Femur (tissue), 1 donor: ENCODE results near the gene GPD1.
"Not testable (repeated sequence)": the region's sequence is repeated elsewhere in the genome, so short reads cannot be mapped to it uniquely, and the experiment has no call there.

Experiments used
- DNase-seq: peaks from one replicate; pipeline ENCODE4 v3.0.0-alpha.2; 2017

GPD1 gene

DNA sequence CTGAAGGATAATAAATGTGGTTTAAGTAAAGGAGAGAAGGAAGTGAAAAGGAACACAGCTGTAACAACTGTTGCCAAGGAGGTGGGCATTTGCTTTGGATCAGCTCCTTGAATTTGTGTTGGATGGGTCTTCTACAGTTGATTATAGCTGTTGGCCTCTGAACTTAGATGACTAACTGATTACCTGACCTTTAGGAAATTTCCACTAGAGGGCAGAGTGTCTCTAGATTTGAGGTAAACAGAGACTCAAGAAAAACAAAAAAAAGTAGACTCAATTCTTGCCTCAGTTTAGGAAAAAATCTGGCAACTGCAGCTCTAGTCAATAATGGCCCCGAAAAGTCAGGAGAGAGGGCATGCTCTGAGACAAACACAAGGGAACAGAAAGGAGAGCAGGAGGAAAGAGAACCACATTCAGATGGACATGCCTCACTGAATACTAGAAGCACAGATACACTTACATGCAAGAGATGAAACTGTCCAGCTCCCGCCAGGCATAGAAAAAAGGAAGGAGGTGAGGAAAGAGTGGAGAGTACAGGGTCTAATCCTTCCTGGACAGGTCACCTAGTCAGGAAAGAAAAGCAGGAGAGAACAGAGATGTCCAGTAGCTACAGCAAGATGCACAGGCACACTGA lies 28.8 kb downstream of the GPD1 start:
- no peak for DNase-seq

- no peak for DNase-seq
Measured at GRCh38 chr12:50142993-50143392, 39.2 kb downstream of the GPD1 start.

DNA sequence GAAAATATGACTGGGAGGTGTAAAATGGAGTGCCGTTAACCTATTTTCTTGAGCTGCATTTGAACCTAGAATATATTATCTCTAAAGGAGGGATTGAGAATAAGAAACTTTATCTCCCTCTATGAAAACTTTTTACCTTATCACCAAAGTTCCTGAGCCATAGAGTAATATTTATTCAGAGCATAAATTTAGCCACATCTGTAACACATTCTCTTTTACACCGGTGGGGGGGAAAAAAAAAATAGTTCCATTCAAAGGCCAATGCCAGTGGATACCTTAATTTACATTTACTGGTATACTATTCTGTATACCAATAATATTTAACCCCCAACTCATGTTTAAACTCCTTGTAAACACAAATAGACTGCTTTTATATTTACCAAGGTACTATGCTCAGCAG lies 41.6 kb downstream of the GPD1 start:
- no peak for DNase-seq

DNA sequence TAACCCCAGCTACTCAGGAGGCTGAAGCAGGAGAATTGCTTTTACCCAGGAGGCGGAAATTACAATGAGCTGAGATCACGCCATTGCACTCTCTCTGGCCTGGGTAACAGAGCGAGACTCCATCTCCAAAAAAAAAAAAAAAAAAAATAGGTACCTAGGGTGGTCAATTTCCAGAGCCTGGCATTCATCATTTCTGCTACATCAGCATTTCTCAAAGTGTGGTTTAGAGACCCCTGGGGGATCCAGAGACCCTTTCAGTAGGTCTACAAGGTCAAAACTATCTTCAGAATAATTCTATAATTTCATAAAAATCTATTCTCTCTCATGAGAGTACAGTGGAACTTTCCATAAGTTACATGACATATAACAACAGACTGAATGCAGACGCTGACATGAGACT lies 43.5 kb downstream of the GPD1 start:
- DNase-seq = no peak

DNA sequence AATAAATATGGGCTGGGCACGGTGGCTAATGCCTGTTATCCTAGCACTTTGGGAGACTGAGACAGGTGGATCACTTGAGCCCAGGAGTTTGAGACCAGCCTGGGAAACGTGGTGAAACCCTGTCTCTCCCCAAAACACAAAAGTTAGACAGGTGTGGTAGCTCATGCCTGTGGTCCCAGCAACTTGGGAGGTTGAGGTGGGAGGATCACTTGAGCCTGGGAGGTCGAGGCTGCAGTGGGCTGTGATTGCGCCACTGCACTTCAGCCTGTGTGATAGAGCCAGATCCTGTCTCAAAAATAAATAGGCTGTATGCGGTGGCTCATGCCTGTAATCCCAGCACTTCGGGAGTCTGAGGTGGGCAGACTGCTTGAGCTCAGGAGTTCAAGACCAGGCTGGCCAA lies 44.2 kb downstream of the GPD1 start:
- DNase-seq = not testable (repeated sequence)

- DNase-seq = no peak
Measured at GRCh38 chr12:50149311-50149710, 45.5 kb downstream of the GPD1 start.

GRCh38 chr12:50151047-50151687 lies 47.4 kb downstream of the GPD1 start:
- DNase-seq = no peak

DNA sequence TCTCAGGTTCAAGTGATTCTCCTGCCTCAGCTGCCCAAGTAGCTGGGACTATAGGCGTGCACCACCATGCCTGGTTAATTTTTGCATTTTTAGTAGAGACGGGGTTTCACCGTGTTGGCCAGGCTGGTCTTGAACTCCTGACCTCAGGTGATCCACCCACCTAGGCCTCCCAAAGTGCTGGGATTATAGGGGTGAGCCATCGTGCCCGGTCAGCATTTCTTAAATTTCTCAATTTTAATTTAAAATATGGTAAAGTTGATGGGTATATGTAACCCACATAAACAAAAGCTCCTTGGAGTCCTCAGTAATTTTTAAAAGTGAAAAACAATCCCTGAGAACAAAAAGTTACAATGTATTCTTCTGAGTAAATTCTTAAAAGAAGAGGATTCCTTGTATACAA lies 51.1 kb downstream of the GPD1 start:
- DNase-seq = not testable (repeated sequence)

GRCh38 chr12:50156641-50157040 lies 52.8 kb downstream of the GPD1 start:
- DNase-seq = no peak

DNA sequence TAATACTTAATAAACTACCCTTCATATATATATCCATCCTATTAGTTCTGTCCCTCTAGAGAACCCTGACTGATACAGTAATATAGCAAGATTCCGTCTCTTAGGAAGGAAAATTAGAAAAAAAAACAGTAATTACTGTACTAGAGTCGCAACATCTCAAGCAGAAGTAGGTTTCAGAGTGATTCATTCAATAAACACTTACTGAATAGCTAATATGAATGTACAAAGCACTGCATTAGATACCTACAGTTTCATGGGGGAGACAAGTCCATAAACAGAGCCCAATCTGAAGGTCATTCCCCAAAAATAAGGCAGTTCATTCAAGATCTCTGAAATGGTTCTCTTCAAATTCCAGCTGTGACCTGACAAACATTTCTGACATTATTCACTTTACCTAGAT lies 53.5 kb downstream of the GPD1 start:
- no peak for DNase-seq

DNA sequence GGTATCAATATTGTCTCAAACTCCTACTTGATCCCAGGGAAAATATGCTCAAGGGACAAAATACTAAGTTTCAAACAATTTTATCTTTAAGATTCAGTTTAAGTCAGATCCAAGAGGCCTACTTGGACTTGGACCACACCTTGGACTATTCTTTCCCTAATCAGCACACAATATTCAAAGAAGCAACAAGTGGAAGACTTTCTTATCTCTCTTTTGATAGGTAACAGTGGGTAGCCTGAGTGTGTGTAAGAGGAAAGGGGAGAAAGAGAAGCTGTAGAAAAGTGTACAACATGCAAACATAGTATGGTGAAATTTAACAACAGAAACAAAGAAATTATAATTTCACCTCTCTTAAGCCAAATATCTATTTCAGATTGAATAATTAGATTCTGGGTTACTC lies 56.8 kb downstream of the GPD1 start:
- DNase-seq = no peak
